ENCODE data around the gene NRM.

DNA sequence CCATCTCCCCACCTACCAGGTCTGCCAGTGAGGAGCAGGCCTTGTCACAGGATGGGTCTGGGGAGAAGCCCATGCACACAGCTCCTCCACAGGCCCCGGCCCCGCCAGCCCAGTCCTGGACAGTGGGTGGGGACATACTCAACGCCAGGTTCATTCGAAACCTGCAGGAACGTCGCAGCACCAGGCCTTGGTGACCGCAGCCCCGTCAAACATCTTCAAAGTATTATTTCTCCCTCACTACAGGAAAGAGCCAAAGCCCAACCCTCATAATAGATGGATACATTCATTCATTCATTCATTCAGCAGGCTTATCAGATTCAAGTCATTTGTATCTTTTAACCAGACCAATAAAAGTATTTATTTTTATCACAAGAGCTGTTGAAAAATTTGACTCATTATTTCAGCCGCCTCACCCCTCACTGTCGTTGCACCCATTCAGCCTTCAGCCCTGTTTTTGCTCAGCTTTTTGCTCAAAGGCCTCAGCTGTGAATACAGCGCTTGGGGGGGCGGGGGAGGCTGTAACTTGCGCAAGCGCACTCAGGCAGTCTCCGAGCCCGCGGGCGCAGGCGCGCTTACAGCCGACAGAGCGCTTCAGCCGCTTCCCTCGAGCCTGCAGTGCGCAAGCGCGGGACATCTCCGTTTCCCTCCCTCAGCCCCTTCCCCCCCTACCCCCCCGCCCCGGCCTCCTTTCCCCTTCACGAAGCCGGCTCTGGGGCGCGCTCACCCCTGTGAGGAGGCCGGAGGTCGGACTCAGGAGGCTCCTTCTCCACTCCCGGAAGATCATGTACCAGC, 44.1 kb downstream of the NRM start, which contains the start of gene C6orf136:
- TF ChIP-seq CTCF (IDR thresholded peaks at IDR 0.05) (no peak), POLR2A (IDR thresholded peaks at IDR 0.05) (no peak)
